Measurements from ENCODE around the gene RNASE4. TPM values are rescaled to one million over a fixed set of nuclear protein-coding genes. Genes with fewer than 3 reads are reported as not detected.

The RNASE4 gene
- total RNA-seq, 1 experiment from 2014 or later, result 8.8 TPM

DNA sequence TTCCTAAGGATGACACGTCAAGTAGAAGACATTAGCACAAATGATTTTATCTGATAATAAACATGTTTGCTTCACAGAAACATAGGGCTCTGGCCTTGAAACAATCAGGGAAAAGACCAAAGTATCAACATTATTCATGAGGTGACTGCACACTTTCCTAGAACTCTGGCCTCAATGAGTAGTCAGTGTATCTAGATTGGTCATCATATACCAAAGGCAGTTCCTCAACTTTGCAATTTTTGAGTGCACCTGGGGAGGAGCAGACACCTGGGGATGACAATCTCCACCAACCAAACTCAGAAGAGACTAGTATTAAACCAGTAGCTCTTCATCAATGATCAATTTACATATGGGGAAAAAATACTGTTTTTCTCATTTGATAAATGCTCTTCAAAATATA is 65.8 kb downstream of the RNASE4 start:
- DNase-seq, result no peak
- POLR2A ChIA-PET, result no interaction called here
- H3K27me3 ChIP-seq (replicated peaks; ENCODE audit: control insufficient read depth, insufficient read depth, low read length), result no peaks in the 10 kb centered on the region
- intact Hi-C loops (cut with micrococcal nuclease; ENCODE audit: unreplicated experiment), result no loop called here
- BruUV-seq (replicated peaks), result no TSS peak
- H3K36me3 Mint-ChIP-seq (ENCODE audit: insufficient read depth, unreplicated experiment), result no peaks in the 10 kb centered on the region
- CTCF ChIA-PET, result no interaction called here
- no peaks in the 10 kb centered on the region for H3K27me3 Mint-ChIP-seq (ENCODE audit: insufficient read depth, unreplicated experiment)
- H3K27ac Mint-ChIP-seq (ENCODE audit: unreplicated experiment), result no peak overlapping the region
- no peak overlapping the region for H3K4me3 ChIP-seq (ENCODE audit: low read depth, low read length)
- TF ChIP-seq, protein P1, sequence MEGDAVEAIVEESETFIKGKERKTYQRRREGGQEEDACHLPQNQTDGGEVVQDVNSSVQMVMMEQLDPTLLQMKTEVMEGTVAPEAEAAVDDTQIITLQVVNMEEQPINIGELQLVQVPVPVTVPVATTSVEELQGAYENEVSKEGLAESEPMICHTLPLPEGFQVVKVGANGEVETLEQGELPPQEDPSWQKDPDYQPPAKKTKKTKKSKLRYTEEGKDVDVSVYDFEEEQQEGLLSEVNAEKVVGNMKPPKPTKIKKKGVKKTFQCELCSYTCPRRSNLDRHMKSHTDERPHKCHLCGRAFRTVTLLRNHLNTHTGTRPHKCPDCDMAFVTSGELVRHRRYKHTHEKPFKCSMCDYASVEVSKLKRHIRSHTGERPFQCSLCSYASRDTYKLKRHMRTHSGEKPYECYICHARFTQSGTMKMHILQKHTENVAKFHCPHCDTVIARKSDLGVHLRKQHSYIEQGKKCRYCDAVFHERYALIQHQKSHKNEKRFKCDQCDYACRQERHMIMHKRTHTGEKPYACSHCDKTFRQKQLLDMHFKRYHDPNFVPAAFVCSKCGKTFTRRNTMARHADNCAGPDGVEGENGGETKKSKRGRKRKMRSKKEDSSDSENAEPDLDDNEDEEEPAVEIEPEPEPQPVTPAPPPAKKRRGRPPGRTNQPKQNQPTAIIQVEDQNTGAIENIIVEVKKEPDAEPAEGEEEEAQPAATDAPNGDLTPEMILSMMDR (IDR thresholded peaks at IDR 0.05; ENCODE audit: insufficient read depth in 1 of 2, low read depth in 1 of 2, low read length in 1 of 2, severe bottlenecking in 1 of 2, unreplicated experiment in 1 of 2), result no peak
- peaks cover 7% of the 10 kb centered on the region for H3K4me1 Mint-ChIP-seq (ENCODE audit: low read depth, unreplicated experiment)
- no peaks in the 10 kb centered on the region for H3K36me3 ChIP-seq (ENCODE audit: control insufficient read depth, insufficient read depth, low read length)
- no peak overlapping the region for H3K4me3 Mint-ChIP-seq (ENCODE audit: unreplicated experiment)
- no peaks in the 10 kb centered on the region for H3K9me3 Mint-ChIP-seq (ENCODE audit: unreplicated experiment)
- no peaks in the 10 kb centered on the region for H3K4me1 ChIP-seq
- peaks cover 15% of the 10 kb centered on the region; the same call in 1 of the 2 replicates for H3K9me3 ChIP-seq

Other genes starting within 250 kb of the RNASE4 start
- not detected in 2 replicates for gene KLHL33, start 248.4 kb upstream of the RNASE4 start, total RNA-seq (2022)
- 63.1 and 64.3 TPM in 2 replicates for gene OSGEP, start 229.7 kb upstream of the RNASE4 start, total RNA-seq (2022)
- 176 and 185 TPM in 2 replicates for gene APEX1, start 229.3 kb upstream of the RNASE4 start, total RNA-seq (2022)
- gene PIP4P1, start 223.1 kb upstream of the RNASE4 start, total RNA-seq (2022), result 39.6 and 46.2 TPM in 2 replicates
- gene PNP, start 215.2 kb upstream of the RNASE4 start, total RNA-seq (2022), result 59.1 and 67.2 TPM in 2 replicates
- 0.28 TPM in 1 of 2 replicates, not detected in the other for gene RNASE10, start 179.0 kb upstream of the RNASE4 start, total RNA-seq (2022)
- not detected in 2 replicates for gene RNASE9, start 123.5 kb upstream of the RNASE4 start, total RNA-seq (2022)
- not detected in 2 replicates for gene RNASE11, start 96.6 kb upstream of the RNASE4 start, total RNA-seq (2022)
- gene RNASE12, start 93.2 kb upstream of the RNASE4 start, total RNA-seq (2022), result not detected in 2 replicates
- not detected in 2 replicates for gene OR6S1, start 42.9 kb upstream of the RNASE4 start, total RNA-seq (2022)
- gene ANG, start 4.2 kb downstream of the RNASE4 start, total RNA-seq (2022), result 23.6 and 24.7 TPM in 2 replicates
- not detected in 2 replicates for gene EDDM3A, start 61.3 kb downstream of the RNASE4 start, total RNA-seq (2022)
- not detected in 2 replicates for gene EDDM3B, start 83.8 kb downstream of the RNASE4 start, total RNA-seq (2022)
- not detected in 2 replicates for gene RNASE6, start 96.7 kb downstream of the RNASE4 start, total RNA-seq (2022)
- 1.2 and 1.5 TPM in 2 replicates for gene RNASE1, start 118.3 kb downstream of the RNASE4 start, total RNA-seq (2022)
- not detected in 2 replicates for gene RNASE3, start 206.8 kb downstream of the RNASE4 start, total RNA-seq (2022)

Data from Caco-2 (cell line).